Fibroblast of skin of back (primary cell): ENCODE data around the gene MLLT10.

ENCODE experiments used
- DNase-seq: peaks from one replicate; pipeline ENCODE4 v3.0.0-alpha.2; 2013

The MLLT10 gene

DNA sequence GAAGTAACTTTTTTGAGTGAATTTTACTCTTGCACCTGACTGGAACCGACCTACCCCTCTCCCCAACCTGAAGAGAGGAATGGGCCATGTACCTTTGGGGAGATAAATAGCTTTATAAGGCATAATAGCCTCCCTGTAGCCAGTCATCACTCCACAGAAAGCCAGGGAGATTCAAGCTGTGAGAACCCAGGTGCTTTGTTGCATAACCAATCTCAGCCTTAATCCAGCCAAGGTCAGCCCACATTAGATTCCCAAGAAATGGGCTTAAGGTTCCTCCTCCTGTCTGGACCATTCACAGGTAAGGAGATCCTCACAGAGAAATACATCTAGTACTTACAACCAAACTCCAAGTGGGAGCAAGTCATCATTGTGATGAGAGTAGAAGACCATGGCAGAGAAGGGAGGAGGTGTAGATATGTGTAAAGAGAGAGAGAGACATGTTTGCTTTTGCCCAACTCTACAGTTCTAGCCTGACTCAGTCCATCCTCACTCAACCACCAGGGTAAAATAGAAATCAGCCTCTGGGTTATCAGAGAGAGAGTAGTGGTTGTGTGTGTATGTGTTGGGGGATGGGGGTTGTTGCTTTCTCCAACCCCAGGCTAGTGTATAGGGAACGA, 32.2 kb upstream of the MLLT10 start:
- no peak for DNase-seq

DNA sequence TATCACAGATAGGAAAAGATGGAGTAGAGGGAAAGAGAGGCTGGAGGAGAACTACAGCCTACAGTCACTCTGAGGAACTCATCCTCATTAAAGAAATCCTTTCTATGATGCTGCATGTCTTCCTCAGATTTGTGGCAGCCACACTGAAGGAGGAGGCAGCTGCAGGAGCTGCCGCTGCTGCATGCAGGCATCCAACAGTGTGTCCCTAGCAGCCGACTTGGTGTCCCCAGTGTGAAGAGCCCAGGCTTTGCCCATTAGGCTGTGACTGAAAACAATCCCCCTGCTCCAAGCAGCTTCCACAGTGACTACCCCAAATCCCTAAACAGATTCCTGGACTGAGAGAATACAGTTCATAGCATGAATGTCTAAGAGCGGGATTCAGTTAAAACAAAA, 31.7 kb upstream of the MLLT10 start:
- no peak for DNase-seq

DNA sequence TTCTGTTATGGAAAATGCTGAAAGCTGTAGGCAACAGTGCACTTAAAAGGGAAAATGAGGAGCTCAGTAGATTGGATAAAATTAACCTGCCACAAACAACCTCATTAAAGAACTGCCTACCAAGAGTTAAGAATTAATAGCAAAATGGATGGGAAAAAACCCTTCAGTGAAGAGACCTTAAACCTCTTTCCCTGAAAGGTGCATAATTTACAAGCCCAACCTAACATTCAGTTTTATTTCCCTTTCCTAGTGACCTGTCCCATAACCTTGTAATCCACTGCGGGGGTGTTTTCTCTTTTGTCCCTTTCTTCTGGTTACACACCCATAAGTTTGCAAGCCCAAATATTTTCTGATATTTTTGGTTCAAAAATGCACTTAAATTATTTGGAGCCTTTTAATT, 30.5 kb upstream of the MLLT10 start:
- DNase-seq = no peak

DNA sequence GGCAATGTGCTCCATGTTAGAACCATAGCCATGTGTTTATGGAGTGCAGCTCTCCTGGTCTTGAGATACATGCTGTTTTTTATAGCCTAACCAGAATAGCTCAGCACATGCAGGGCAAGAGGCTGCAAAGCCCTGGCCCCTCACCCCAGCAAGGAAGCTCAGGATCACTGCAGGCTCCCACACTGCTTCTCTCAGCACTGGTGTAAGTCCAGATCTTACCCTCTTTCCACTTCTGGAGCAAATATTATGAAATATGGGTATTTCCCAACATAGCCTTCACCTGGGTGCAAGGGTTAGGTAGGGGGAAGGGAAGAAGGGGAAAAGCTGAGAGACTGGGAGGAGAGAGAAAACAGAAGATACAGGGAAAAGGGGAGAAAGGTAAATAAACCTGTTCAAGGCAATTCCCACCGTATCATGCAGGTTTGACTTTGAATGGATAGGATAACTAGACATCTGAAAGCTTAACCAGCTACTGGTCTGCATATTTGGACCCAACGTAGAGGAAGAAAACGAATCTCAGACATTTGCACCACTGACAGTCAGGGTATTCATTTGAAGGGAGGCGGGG, 28.2 kb upstream of the MLLT10 start:
- no peak for DNase-seq

DNA sequence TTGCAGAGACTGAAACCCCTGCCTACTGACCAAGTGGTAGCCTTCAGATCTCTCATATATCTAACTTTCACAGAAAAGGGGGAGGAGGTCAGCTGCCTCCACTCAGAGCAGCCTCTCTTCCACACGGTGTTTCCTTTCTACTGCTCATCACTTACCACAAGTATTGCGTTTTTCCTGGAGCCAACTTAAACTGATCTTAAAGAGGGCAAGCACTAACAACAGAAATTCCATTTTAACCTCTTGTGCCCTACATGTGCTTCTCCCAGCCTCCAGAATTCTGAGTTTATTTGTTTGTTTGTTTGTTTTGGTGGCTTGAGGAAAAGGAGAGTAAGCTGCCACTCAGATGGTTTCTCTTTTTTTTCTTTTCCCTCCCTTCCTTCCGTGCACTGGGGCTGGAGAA, 27.7 kb upstream of the MLLT10 start:
- no peak for DNase-seq

DNA sequence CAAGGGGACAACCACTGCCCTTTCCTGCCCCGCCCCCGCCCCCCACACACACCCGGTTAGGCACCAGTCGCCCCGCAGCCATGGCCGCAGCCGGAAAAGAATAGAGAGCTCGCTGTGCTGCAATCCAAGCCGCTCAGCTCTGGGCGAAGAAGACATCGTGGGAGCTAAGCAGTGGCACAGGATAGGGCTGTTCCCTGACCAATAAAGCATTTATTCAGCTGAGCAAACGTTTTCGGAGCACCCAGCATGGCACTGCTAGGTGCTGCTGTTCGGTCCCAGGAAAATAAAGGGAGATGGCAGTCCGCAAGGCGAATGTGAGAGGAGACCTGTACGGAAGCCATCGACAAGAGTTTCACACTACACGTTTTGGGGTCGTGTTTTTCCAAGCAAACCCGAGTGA, 26.9 kb upstream of the MLLT10 start:
- no peak for DNase-seq

DNA sequence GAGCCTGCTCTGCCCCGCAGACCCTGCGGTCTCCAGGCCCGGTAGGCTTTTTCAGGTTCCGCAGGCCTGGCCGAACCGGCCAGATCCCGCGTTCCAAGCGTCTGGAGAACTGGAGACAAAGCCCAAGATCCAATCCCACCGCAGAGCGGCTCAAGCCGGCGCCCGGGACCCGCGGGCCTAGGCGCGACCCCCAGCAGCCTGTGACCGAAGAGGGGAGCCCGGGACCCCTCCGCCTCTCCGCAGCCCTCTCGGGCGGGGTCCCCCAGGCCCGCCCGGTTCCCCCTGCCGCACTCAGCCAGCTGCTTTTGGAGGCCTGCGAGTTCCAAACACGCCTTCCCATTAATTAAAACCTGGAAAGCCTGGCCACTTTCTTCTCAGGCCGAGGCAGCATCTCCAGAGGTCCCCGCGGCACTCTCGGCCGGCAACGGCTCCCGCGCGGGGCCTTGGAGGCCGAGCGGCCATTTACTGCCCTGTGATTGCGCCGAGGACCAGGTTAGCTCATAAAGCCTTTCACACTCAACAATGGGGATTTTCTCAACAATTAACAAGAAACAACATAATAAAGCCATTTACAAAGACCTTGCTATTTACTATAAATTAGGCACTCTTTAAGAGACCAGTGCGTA, 25.2 kb upstream of the MLLT10 start:
- DNase-seq = no peak

DNA sequence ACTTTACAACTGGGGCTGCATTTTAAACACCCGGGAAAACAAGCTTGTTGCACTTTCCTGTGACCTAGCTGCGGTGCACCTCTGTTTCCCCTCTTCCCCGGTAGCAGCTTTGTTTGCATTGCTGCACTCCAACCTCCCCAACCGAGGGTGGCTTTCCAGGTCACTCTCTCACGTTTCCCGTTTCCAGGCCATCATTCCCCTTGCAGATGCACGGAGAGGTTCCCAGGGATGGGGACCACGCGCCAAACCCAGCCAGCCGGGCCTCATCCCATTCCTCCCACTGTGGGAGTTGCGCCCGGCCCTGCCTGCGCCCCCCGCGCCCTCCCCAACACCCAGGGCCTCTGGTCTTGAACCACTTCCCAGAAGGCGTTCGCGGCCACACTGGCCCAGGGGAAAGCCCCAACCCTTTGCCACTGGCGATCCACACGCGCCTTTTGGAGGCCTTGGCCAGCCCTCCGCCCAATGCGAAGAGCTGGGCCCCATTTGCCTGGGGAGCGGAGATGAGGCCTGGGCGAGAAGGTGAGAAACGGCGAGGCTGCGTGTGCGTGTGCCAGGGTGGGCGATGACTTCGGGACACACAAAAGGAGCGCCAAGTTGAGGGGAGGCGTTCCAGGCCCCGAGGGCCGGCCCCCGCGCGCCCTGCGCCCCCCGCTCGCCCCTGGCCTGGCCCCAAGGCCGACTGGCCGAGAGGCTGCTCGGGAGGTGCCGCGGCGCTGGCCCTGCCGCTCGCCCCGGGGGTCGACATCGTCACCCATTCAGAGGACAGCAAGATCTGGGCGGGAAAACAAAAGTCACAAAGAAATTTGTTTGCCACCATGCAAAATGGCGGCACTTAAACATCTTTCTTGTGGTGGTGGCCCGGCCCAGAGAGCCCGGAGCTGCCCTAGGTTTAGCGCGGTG, 24.4 kb upstream of the MLLT10 start:
- no peak for DNase-seq

DNA sequence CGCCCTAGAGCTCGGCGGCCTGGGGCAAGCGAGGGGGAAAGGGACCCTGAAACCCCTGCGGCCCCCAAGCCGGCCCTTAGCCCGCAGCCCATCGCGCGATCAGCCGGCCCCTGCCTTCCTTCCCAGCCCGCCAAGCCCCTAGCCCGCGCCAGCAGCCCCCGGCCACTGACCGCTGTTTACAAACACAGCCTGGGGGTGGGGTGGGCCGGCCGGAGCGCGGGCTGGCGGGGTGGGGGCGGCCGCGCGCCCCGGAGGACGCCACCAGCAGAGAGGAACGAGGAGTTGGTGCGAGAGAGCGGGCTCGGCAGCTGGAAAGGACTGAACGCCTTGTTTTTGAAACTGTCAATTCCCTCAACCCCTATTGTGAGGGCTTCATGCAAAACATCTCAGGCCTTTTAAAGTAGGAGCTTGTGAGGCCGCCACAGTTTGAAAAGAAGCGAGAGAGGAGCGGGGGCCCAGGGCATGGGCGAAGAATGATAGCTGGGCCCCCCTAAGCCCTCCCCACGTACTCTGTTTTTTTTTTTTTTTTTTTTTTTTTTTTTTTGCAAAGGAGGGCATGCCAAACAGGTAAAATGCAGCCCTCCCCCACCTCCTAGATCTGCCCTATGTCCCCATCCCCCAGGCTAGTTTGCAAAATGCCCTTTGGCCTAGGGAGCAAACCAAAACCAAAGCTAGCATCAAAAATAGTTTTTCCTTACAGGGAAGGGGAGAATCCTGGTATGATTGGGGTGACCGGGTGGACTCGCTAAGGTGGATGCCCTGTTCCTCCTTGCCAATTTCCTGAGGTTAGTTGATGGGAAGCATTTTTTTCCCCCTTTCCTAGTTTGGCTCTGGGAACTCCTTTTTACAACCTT, 23.6 kb upstream of the MLLT10 start:
- no peak for DNase-seq

DNA sequence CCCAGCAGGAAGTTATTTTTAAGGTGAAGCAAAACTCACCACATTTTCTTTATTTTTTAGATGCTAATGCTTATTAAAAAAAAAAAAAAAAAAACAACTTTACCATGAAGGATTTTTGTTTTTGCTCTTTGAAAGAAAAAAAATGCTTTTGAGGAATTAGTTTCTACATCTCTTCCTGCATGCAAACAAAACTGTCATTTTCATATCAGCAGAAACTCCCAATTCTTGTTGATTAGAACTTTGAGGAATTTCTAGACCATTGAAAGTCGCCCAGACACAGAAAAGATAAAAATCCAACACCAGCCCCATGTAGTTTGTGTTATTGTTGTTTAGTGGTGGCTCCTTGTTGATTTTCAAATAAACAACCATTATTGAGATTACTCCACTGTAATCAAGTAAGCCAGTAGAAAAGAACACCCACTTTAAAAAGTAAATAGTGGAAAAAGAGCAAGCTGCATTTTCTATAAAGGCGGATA, 22.9 kb upstream of the MLLT10 start:
- no peak for DNase-seq

DNA sequence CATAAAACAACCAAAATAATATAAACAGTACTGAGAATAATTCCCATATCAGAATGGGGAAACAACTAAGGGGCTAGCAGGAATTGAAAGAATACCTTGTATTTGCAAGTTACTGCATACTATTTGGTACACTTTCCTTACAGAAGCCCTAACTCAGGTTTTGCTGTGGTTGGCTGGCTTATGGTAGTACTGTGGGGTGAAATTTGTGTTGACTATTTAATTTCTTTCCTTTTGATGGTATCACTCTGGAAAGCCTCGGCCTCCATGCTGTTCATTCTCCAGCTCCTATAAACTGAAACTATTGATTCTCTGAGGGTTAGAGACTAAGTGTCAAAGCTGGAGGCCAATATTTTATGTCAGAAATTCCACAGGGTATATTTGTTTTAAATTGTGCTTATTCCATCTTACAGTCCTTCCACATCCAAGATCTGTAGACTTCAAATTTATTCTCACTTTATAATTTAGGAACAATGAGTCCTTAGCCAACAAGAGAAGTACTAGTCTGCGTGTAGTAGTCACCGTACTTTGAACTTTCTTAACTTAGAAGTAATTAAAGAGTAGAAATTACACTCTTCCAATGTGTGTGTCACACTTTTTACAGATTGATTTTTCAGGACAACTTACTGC, 22.0 kb upstream of the MLLT10 start:
- DNase-seq = no peak

DNA sequence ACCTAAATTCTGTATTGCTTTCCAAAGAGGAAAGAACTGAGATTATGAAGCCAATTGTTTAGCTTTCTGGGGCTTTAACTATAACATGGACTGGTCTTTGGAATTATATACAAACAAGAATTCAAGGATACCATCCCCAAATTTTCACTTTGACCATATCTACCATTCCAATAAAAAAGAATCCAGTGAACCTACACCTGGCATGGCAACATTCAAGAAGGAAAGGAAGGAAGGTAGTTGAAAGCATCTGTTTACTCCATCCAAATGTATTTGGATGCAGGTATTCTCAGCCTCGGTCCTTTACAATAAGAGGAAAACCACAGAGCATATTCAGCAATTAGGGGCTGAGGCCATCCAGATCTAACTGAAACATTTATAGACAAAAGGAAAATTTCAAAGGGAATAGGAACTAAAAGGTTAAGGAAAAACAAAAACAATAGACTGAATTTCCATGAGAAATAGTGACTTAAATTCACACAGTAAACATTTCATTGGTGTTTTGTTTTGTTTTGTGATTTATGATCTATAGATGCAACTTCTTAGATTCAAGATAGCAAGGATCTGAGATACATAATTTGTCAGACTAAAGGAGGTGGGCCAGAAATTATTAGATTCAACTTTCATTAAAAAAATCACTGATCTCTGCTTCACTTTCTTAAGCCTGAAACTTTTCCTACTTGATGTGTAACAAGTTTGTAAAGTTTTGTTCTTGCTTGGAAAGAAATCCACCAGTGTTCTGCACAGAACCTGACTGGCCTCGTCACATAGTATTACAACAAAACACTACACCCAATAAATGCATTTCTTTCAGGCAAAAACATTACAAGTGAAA, 21.2 kb upstream of the MLLT10 start:
- no peak for DNase-seq

DNA sequence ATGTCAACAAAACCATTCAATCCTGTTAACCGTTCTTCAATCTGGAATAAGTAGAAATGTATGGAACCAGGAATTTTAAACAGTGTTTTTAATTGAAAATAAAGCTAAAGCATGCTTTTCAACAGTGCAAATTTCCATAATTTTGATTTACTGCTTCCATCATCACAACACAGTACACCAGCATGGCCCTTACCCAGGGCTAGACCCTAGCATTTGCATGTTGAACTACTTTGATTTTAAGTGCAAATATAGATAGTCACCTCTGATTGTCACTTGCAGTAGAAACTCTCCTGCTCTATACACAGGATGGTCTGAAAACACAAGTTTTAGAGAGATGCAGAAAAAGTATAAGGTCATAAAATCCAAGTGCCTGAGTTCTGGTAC, 20.6 kb upstream of the MLLT10 start:
- DNase-seq = no peak

DNA sequence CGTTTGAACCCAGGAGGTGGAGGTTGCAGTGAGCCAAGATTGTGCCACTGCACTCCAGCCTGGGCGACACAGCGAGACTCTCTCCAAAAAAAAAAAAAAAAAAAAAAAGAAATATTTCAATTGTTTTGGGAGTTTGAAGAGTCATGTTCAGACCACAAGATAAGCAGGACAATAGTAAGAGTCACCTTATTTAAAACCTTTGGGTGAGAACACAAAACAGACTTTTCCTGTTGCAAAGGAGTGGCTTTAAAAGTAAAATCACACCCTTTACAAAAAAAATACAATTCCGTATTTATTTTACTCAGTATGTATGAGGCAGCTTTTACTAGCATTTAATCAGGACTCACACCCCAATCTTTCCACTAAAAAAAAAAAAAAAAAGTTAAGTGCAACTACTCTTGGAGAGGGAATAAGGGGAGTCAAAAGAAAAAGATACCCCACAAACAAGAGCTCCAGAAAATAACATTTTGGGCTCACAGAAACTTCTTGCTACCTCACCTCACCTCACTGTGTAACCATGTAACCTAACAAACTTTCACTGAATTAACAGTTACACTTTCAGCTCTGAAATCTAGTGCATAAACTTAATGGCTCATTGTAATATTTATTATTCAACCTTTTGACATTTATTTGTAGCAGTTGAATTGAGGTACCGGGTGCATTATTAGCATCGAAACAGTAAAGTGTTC, 19.8 kb upstream of the MLLT10 start:
- no peak for DNase-seq

DNA sequence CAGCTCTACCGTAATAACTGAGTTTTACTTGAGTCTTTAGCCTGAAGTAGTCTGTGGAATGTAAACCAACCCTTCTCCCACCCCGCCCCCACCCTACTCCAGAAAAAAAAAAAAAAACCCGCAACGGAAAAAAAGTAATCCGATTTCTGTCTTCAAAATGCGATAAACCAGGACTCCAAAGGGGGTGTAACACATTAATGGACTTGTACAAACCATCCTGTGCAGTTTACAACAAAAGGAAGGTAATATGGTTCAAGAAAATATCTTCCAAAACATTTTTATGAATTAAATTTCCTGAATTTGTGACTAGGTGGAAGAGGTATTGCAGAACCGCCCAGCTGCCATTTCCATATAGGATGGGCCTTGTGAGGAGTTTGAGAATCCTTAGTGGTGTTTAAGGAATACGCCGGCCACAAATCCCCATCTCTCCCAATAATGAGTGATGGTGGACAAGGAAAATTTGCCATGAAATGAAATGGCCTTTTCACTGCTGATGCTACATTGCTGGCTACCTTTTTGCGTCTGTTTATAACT, 19.1 kb upstream of the MLLT10 start:
- DNase-seq = no peak

DNA sequence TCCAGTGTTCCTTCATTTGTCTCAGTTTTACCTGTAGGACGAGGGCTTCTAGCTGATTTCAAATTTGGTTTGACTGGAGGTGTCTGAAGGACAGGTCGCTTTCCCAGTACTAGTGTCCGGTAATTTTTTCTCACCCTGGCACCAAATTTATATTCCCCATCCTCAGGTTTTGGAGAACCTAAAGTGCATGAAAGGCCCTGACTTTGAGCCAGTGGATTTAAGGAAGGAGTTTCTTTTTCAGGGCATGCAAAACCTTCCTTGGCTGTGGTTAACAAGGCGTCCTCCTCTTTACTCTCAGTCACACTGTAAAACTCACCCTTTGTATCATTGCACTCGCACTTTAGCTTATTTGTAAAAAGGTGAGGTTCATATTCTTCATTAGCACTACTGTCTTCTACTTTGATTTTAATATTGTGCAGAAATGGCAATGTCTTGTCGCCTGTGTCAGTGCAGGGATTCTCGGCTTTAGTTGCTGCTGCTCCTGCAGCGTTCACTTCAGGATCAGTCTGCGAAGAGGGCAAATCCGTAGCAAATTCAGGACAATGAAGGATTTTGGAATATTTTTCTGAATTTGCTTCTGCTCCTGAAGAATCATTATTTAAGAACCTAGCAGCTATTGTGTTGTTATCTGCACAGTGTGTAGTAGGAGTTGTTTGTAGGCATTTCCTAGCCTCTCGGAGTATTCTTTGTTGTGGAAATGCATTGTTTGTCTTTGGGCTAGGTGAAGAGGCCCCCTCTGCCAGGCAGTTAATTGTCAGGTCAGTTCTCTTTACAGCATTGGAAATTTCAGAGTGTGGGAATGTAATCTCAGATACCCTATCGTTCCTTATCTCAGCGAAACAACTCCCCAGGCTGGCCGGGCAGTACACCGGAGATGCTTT, 18.4 kb upstream of the MLLT10 start:
- no peak for DNase-seq

DNA sequence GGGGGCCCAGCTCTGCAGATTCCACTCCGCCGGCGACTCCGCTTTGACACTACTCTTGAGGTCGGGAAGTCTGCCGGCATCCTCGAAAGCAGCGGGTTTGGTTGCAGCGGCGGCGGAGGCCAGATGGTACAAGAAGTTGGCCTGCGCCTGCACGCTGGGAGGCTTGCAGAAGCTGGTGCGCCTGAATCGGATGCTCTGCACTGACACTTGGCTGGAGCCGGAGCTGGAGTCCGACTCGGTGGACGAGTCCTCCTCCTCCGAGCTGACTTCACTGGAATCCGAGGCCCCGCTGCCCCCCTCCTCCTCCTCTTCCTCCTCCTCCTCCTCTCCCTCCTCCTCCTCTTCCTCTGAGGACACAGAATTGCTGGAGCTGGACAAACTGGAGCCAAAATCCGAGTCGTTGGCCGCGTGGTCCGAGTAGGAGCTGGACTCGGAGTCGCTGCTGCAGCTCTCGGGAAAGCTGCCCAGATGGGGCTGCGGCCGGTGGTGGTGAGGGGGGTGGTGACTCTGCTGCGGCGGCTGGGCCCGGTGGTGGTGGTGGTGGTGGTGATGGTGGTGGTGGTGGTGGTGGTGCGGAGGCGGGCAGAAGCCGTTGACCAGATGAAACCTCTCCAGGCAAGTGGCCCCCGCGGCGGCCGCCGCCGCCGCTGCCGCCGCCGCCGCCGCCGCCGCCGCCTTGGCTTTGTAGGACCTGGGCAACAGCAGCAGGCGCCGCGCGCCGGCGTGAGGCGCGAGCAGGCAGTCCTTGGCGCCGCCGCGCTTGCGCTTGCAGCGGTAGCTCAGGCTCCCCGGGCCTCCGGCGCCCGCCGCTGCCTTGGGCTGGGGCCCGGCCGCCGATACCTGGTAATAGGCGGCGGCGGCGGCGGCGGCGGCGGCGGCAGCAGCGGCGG, 17.5 kb upstream of the MLLT10 start:
- DNase-seq = peak; percentile 72
